HepG2 (cell line): Measurements from ENCODE around the gene COL18A1. TPM values are rescaled to one million over a fixed set of nuclear protein-coding genes. Genes with fewer than 3 reads are reported as not detected.

Source experiments
- ASH2L ChIP-seq: fragments of 300-600, 200-600 bp; sonication (generic); IDR thresholded peaks from 2 replicates; pipeline ENCODE4 v1.7.0; 2017; ENCODE audit warnings: low read depth, mild to moderate bottlenecking, moderate library complexity, mixed read lengths, low read length; ENCODE audit not compliant: insufficient read length
- MIXL1 ChIP-seq: IDR thresholded peaks from 2 replicates; pipeline ENCODE4 v1.6.1; 2016
- MTA1 ChIP-seq: sonication (generic); formaldehyde crosslinking; IDR thresholded peaks from 2 replicates; pipeline ENCODE4 v1.4.0; 2020; ENCODE audit warnings: missing genetic modification reagents, mild to moderate bottlenecking, borderline replicate concordance
- MXI1 ChIP-seq: IDR thresholded peaks from 3 replicates; pipeline ENCODE4 v1.6.1; 2012; ENCODE audit warnings: low read depth, low read length, inconsistent platforms, borderline replicate concordance
- RXRA ChIP-seq: sonication (generic); formaldehyde crosslinking; IDR thresholded peaks from 2 replicates; pipeline ENCODE4 v1.5.1; 2020; ENCODE audit warnings: missing genetic modification reagents
- SNRNP70 ChIP-seq: fragments of 200-400 bp; formaldehyde crosslinking; IDR thresholded peaks from 2 replicates; pipeline ENCODE4 v1.6.1; 2017; ENCODE audit warnings: mild to moderate bottlenecking, low read depth, low read length, moderate library complexity
- SRY ChIP-seq: sonication (generic); formaldehyde crosslinking; IDR thresholded peaks from 2 replicates; pipeline ENCODE4 v1.8.0; 2022; ENCODE audit warnings: mild to moderate bottlenecking, missing genetic modification reagents
- ZFP62 ChIP-seq: sonication (generic); formaldehyde crosslinking; IDR thresholded peaks from 2 replicates; pipeline ENCODE4 v1.4.0; 2020; ENCODE audit warnings: missing genetic modification reagents
- ZKSCAN1 ChIP-seq: fragments of 150-350 bp; IDR thresholded peaks from 2 replicates; pipeline ENCODE4 v1.6.1; 2014; ENCODE audit warnings: low read length
- ZMYM3 ChIP-seq: sonication (generic); formaldehyde crosslinking; IDR thresholded peaks from 2 replicates; pipeline ENCODE4 v1.5.1; 2020; ENCODE audit warnings: mild to moderate bottlenecking, missing genetic modification reagents
- ZNF12 ChIP-seq: sonication (generic); formaldehyde crosslinking; IDR thresholded peaks from 2 replicates; pipeline ENCODE4 v1.5.0; 2020; ENCODE audit warnings: missing genetic modification reagents
- ZNF34 ChIP-seq: sonication (generic); formaldehyde crosslinking; IDR thresholded peaks from 2 replicates; pipeline ENCODE4 v1.4.0; 2020; ENCODE audit warnings: mild to moderate bottlenecking, missing genetic modification reagents, borderline replicate concordance
- ZSCAN25 ChIP-seq: sonication (generic); formaldehyde crosslinking; IDR thresholded peaks from 2 replicates; pipeline ENCODE4 v1.8.0; 2022; ENCODE audit warnings: mild to moderate bottlenecking, missing genetic modification reagents
- polyA plus RNA-seq, 8 experiments: library from polyadenylated mRNA; depleted of rRNA in 3 of 8; stranded (reverse) in 7 of 8; unstranded in 1 of 8; fragments of >200 nt; fragmentation: Illumina TruSeq in 4 of 8; extraction: Trizol in 4 of 8; gene quantifications; 2 replicates each; pipeline versions ENCODE4 v1.2.1 to v1.2.3, GENCODE V29; 2011 to 2016; ENCODE audit warnings: low read depth in 4 of 8, missing spikeins in 1 of 8, mixed read lengths in 1 of 8; ENCODE audit not compliant: insufficient read depth in 1 of 8
- total RNA-seq, 5 experiments: library from RNA; depleted of rRNA; stranded (reverse); fragments of >200 nt; fragmentation: Illumina TruSeq; extraction: Trizol; gene quantifications; 2 replicates each; pipeline ENCODE4 v1.2.3, GENCODE V29; 2016; ENCODE audit warnings: low read depth in 1 of 5
- TF ChIP-seq, protein P1 (sequence below): sonication (generic); formaldehyde crosslinking; IDR thresholded peaks from 2 replicates; pipeline ENCODE4 v1.8.1; 2022; ENCODE audit warnings: mild to moderate bottlenecking, missing genetic modification reagents
- TF ChIP-seq, protein P2 (sequence below): sonication (generic); formaldehyde crosslinking; IDR thresholded peaks from 2 replicates; pipeline ENCODE4 v1.4.0; 2020; ENCODE audit warnings: mild to moderate bottlenecking, missing genetic modification reagents
- TF ChIP-seq, protein P3 (sequence below): sonication (generic); formaldehyde crosslinking; IDR thresholded peaks from 2 replicates; pipeline ENCODE4 v1.4.0; 2020; ENCODE audit warnings: missing genetic modification reagents
- TF ChIP-seq, protein P4 (sequence below): fragments of 450-650 bp; IDR thresholded peaks from 2 replicates; pipeline ENCODE4 v1.6.1; 2017
- TF ChIP-seq, protein P5 (sequence below): sonication (generic); formaldehyde crosslinking; IDR thresholded peaks from 2 replicates; pipeline ENCODE4 v1.8.1; 2023; ENCODE audit warnings: mild to moderate bottlenecking, missing genetic modification reagents
- TF ChIP-seq, protein P6 (sequence below): sonication (generic); formaldehyde crosslinking; IDR thresholded peaks from 2 replicates; pipeline ENCODE4 v1.5.0; 2020; ENCODE audit warnings: mild to moderate bottlenecking, missing genetic modification reagents, moderate library complexity
- TF ChIP-seq, protein P7 (sequence below): sonication (generic); IDR thresholded peaks from 2 replicates; pipeline ENCODE4 v1.6.1; 2016; ENCODE audit warnings: low read depth, borderline replicate concordance

The COL18A1 gene
- total and polyA plus RNA-seq, 2 of the 13 experiments (the other 11 are each of a cell fraction or from before 2014, with no cell fraction given) = 79.0 to 102 TPM

DNA sequence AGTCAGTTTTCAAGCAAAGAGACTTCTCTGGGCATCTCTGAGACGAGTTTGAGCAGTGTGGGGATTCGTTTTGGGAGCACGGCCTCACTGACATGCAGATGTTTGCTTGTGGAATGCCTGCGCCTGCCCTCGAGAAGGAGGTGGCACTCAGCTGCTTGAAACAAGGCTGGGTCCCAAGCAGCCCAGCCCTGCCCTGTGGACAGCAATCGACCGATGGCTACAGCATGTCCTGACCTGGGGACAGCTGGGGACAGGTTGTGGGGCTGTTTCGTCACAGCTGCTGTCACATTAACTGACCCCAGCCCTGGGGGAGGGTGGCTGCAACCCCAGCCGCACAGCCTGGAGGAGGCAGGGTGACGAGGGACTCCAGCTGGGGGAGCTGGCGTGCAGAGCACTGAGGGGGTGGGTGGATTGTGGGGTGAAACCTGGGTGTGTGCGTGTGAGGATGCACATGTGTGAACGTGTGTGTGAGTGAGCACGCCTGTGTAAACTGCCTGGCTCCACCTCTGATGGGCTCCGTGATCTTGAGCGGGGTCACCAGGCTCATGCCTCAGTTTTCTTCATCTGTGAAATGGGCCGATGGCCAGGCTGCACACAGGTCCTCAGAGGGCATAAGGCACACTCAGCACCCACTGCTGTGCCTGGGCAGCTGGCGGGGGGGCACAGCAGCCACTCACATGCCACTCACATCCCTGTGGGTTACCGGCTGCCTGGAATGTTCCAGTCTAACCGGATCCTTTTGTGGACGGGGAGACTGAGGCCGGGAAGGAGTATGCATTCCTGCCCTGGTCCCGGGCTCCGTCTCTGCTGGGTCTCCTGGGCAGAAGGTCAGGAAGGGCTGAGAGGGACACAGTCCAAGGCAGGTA is 49.3 kb downstream of the COL18A1 start (continued):
- TF ChIP-seq, protein P1, sequence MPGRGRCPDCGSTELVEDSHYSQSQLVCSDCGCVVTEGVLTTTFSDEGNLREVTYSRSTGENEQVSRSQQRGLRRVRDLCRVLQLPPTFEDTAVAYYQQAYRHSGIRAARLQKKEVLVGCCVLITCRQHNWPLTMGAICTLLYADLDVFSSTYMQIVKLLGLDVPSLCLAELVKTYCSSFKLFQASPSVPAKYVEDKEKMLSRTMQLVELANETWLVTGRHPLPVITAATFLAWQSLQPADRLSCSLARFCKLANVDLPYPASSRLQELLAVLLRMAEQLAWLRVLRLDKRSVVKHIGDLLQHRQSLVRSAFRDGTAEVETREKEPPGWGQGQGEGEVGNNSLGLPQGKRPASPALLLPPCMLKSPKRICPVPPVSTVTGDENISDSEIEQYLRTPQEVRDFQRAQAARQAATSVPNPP (CRISPR knock-in tag) = no peak
- TF ChIP-seq, protein P2, sequence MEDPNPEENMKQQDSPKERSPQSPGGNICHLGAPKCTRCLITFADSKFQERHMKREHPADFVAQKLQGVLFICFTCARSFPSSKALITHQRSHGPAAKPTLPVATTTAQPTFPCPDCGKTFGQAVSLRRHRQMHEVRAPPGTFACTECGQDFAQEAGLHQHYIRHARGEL = no peak
- TF ChIP-seq MTA1 (CRISPR knock-in tag) (0 out of 2 replicates have a peak, but pooled peaks have one; percentile 5), SRY (CRISPR knock-in tag) (no peak), SNRNP70 (no peak), RXRA (peak; percentile 35; the same call in 1 of the 2 replicates), ZMYM3 (CRISPR knock-in tag) (peak; percentile 91), ASH2L (no peak), ZFP62 (CRISPR knock-in tag) (no peak), ZKSCAN1 (no peak), MIXL1 (CRISPR knock-in tag) (no peak), ZSCAN25 (CRISPR knock-in tag) (no peak), ZNF12 (CRISPR knock-in tag) (no peak), ZNF34 (no peak), MXI1 (no peak)
- TF ChIP-seq, protein P3, sequence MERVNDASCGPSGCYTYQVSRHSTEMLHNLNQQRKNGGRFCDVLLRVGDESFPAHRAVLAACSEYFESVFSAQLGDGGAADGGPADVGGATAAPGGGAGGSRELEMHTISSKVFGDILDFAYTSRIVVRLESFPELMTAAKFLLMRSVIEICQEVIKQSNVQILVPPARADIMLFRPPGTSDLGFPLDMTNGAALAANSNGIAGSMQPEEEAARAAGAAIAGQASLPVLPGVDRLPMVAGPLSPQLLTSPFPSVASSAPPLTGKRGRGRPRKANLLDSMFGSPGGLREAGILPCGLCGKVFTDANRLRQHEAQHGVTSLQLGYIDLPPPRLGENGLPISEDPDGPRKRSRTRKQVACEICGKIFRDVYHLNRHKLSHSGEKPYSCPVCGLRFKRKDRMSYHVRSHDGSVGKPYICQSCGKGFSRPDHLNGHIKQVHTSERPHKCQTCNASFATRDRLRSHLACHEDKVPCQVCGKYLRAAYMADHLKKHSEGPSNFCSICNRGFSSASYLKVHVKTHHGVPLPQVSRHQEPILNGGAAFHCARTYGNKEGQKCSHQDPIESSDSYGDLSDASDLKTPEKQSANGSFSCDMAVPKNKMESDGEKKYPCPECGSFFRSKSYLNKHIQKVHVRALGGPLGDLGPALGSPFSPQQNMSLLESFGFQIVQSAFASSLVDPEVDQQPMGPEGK (CRISPR knock-in tag) = peak; percentile 60
- TF ChIP-seq, protein P4, sequence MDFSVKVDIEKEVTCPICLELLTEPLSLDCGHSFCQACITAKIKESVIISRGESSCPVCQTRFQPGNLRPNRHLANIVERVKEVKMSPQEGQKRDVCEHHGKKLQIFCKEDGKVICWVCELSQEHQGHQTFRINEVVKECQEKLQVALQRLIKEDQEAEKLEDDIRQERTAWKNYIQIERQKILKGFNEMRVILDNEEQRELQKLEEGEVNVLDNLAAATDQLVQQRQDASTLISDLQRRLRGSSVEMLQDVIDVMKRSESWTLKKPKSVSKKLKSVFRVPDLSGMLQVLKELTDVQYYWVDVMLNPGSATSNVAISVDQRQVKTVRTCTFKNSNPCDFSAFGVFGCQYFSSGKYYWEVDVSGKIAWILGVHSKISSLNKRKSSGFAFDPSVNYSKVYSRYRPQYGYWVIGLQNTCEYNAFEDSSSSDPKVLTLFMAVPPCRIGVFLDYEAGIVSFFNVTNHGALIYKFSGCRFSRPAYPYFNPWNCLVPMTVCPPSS = no peak
- TF ChIP-seq, protein P5, sequence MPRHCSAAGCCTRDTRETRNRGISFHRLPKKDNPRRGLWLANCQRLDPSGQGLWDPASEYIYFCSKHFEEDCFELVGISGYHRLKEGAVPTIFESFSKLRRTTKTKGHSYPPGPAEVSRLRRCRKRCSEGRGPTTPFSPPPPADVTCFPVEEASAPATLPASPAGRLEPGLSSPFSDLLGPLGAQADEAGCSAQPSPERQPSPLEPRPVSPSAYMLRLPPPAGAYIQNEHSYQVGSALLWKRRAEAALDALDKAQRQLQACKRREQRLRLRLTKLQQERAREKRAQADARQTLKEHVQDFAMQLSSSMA (CRISPR knock-in tag) = no peak
- TF ChIP-seq, protein P6, sequence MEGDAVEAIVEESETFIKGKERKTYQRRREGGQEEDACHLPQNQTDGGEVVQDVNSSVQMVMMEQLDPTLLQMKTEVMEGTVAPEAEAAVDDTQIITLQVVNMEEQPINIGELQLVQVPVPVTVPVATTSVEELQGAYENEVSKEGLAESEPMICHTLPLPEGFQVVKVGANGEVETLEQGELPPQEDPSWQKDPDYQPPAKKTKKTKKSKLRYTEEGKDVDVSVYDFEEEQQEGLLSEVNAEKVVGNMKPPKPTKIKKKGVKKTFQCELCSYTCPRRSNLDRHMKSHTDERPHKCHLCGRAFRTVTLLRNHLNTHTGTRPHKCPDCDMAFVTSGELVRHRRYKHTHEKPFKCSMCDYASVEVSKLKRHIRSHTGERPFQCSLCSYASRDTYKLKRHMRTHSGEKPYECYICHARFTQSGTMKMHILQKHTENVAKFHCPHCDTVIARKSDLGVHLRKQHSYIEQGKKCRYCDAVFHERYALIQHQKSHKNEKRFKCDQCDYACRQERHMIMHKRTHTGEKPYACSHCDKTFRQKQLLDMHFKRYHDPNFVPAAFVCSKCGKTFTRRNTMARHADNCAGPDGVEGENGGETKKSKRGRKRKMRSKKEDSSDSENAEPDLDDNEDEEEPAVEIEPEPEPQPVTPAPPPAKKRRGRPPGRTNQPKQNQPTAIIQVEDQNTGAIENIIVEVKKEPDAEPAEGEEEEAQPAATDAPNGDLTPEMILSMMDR (CRISPR knock-in tag) = peak; percentile 35
- TF ChIP-seq, protein P7, sequence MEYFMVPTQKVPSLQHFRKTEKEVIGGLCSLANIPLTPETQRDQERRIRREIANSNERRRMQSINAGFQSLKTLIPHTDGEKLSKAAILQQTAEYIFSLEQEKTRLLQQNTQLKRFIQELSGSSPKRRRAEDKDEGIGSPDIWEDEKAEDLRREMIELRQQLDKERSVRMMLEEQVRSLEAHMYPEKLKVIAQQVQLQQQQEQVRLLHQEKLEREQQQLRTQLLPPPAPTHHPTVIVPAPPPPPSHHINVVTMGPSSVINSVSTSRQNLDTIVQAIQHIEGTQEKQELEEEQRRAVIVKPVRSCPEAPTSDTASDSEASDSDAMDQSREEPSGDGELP = peak; percentile 43; the same call in 1 of the 2 replicates
